NB4 (cell line): ENCODE measurements around the gene PLEKHD1.

Experiments used
- TF ChIP-seq, protein P1 (sequence below): IDR thresholded peaks from one replicate; pipeline ENCODE4 v1.5.1; 2012; ENCODE audit warnings: low read depth, low read length
- TF ChIP-seq, protein P2 (sequence below): IDR thresholded peaks from 2 replicates; pipeline ENCODE4 v1.6.1; 2011; ENCODE audit warnings: low read depth, low read length

- TF ChIP-seq, protein P1, sequence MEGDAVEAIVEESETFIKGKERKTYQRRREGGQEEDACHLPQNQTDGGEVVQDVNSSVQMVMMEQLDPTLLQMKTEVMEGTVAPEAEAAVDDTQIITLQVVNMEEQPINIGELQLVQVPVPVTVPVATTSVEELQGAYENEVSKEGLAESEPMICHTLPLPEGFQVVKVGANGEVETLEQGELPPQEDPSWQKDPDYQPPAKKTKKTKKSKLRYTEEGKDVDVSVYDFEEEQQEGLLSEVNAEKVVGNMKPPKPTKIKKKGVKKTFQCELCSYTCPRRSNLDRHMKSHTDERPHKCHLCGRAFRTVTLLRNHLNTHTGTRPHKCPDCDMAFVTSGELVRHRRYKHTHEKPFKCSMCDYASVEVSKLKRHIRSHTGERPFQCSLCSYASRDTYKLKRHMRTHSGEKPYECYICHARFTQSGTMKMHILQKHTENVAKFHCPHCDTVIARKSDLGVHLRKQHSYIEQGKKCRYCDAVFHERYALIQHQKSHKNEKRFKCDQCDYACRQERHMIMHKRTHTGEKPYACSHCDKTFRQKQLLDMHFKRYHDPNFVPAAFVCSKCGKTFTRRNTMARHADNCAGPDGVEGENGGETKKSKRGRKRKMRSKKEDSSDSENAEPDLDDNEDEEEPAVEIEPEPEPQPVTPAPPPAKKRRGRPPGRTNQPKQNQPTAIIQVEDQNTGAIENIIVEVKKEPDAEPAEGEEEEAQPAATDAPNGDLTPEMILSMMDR, result no peak
- TF ChIP-seq, protein P2, sequence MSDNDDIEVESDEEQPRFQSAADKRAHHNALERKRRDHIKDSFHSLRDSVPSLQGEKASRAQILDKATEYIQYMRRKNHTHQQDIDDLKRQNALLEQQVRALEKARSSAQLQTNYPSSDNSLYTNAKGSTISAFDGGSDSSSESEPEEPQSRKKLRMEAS, result no peak
Measured at GRCh38 chr14:69519204-69520100, 34.9 kb downstream of the PLEKHD1 start.
